ENCODE data around the gene SMARCE1. TPM values are rescaled to one million over a fixed set of nuclear protein-coding genes. Genes with fewer than 3 reads are reported as not detected.
"Not testable (repeated sequence)": the region's sequence is repeated elsewhere in the genome, so short reads cannot be mapped to it uniquely, and the experiment has no call there.

SMARCE1 gene
- total RNA-seq, 4 donors from 2014 or later, result 67.2 to 113 (median 95.1) TPM

DNA sequence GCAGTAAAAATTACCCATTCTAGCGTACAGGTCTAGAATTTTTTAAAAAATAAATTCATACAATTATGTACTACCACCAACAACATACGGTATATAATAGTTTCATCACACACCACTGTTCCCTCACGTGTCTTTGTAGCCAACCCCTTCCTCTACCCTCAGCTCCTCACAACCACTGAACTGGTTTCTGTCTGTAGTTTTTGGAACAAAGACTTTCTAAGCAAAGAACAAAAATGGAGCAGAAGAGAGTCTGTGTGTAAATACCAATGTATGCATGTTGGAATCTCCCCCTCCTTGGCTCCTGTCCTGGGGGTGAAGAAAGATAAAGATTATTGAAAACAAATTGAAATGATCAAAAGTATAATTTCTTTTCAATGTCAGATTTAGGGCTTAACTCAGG, 50.5 kb downstream of the SMARCE1 start:
- TF ChIP-seq EP300 (IDR thresholded peaks at IDR 0.05), result no peak
- TF ChIP-seq CTCF (IDR thresholded peaks at IDR 0.05), result no peak
- TF ChIP-seq POLR2A (IDR thresholded peaks at IDR 0.05), result no peak
- 83 to 84% methylated on average over 3 of the region's 3 CpGs for WGBS, 2 donors
- Histone ChIP-seq H3K27ac (no peak overlapping the region), H3K36me3 (no peaks in the 10 kb centered on the region), H3K27me3 (no peaks in the 10 kb centered on the region), H3K4me3 (no peak overlapping the region), H3K9me3 (no peaks in the 10 kb centered on the region), H3K4me1 (peaks cover 0 to 23% (median 8%) of the 10 kb centered on the region in 4 donors)
- no peak for DNase-seq (ENCODE audit: low spot score in 2 of 2)

GRCh38 chr17:40596261-40596919, 51.2 kb downstream of the SMARCE1 start:
- no peaks in the 10 kb centered on the region for H3K9me3 ChIP-seq
- TF ChIP-seq CTCF (IDR thresholded peaks at IDR 0.05), result no peak
- H3K27me3 ChIP-seq, result no peaks in the 10 kb centered on the region
- H3K4me3 ChIP-seq, result no peak overlapping the region
- 85% methylated on average over 7 of the region's 7 CpGs for WGBS, 2 donors
- H3K27ac ChIP-seq, result no peak overlapping the region
- no peak for DNase-seq (ENCODE audit: low spot score in 2 of 2)
- H3K4me1 ChIP-seq, result peaks cover 0 to 23% (median 8%) of the 10 kb centered on the region in 4 donors
- H3K36me3 ChIP-seq, result no peaks in the 10 kb centered on the region

DNA sequence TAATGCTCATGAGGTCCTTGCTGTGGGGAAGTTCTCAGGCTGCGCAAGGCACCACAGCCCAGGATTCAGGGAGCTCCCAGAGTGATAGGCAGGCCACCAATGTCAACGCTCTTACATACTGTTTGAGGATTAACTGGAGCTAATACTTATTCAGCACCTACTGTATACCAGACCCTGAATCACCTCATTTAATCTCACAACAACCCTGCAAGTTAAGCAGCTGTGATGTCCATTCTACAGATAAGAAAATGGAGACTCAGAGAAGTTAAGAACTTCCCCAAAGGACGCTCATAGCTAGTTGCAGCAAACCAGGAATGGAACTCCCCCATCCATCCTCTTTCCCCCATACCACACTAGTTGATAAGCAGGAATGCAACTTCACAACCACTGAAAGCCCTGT, 56.9 kb downstream of the SMARCE1 start:
- TF ChIP-seq POLR2A (IDR thresholded peaks at IDR 0.05), result no peak
- no peaks in the 10 kb centered on the region for H3K27me3 ChIP-seq
- H3K9me3 ChIP-seq, result peaks cover 0 to 2% (median 0%) of the 10 kb centered on the region in 4 donors
- no peak for DNase-seq (ENCODE audit: low spot score in 2 of 2)
- 87 to 92% methylated on average over 3 of the region's 3 CpGs for WGBS, 2 donors
- no peak overlapping the region for H3K4me3 ChIP-seq
- no peaks in the 10 kb centered on the region for H3K36me3 ChIP-seq
- no peak overlapping the region for H3K27ac ChIP-seq
- H3K4me1 ChIP-seq, result no peaks in the 10 kb centered on the region

- Histone ChIP-seq H3K4me1 (no peaks in the 10 kb centered on the region), H3K4me3 (no peak overlapping the region), H3K9me3 (peaks cover 0 to 14% (median 0%) of the 10 kb centered on the region in 4 donors), H3K36me3 (no peaks in the 10 kb centered on the region), H3K27me3 (no peaks in the 10 kb centered on the region), H3K27ac (no peak overlapping the region)
- no peak for DNase-seq (ENCODE audit: low spot score in 2 of 2)
- TF ChIP-seq EP300 (IDR thresholded peaks at IDR 0.05), result no peak
- TF ChIP-seq CTCF (IDR thresholded peaks at IDR 0.05), result no peak
- no peak for TF ChIP-seq POLR2A (IDR thresholded peaks at IDR 0.05)
- WGBS, 2 donors, result 72 to 92% methylated on average over 2 of the region's 2 CpGs
These were observed 59.1 kb downstream of the SMARCE1 start for GRCh38 chr17:40588552-40588951.

DNA sequence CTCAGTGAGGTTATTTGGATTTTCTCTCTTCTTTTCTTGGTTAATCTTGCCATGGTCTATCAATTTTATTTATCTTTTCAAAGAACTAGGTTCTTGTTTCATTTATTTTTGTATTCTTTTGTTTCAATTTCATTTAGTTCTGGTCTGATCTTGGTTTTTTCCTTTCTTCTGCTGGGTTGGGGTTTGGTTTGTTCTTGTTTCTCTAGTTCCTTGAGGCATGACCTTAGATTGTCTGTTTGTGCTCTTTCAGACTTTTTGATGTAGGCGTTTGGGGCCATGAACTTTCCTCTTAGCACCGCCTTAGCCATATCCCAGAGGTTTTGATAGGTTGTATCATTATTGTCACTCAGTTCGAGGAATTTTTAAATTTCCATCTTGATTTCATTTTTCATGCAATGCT, 61.4 kb downstream of the SMARCE1 start:
- not testable (repeated sequence) for H3K4me3 ChIP-seq; H3K4me1 ChIP-seq; H3K27ac ChIP-seq; H3K36me3 ChIP-seq; DNase-seq (ENCODE audit: low spot score in 2 of 2); H3K27me3 ChIP-seq
- H3K9me3 ChIP-seq, result peaks cover 0 to 14% (median 0%) of the 10 kb centered on the region in 4 donors
- WGBS, 2 donors, result 43 to 50% methylated on average over 3 of the region's 3 CpGs

- not testable (repeated sequence) for DNase-seq (ENCODE audit: low spot score in 2 of 2); H3K4me3 ChIP-seq; H3K27me3 ChIP-seq; H3K36me3 ChIP-seq; H3K27ac ChIP-seq; H3K4me1 ChIP-seq
- WGBS, 2 donors, result 79 to 81% methylated on average over 2 of the region's 2 CpGs
- peaks cover 0 to 14% (median 0%) of the 10 kb centered on the region in 4 donors for H3K9me3 ChIP-seq
These were observed 62.7 kb downstream of the SMARCE1 start for GRCh38 chr17:40584950-40585349.
